IMR-90 (cell line): ENCODE results near the gene C9orf78. TPM values are rescaled to one million over a fixed set of nuclear protein-coding genes. Genes with fewer than 3 reads are reported as not detected.

Experiments
- ATAC-seq: fragments of 200-7000 bp; cut with Tn5 transposase; 2 replicates; pipeline ENCODE4 v1.9.1; 2020; ENCODE audit warnings: low read depth, mild to moderate bottlenecking, moderate library complexity
- BruUV-seq: library from RNA; stranded (reverse); fragments of 400-500 nt; replicated peaks from 2 replicates; lab custom pipeline; 2021; lab: Mats Ljungman, UMichigan
- CTCF ChIA-PET: fragments of 300-600 bp; formaldehyde crosslinking; extraction: SDS; loops from one replicate; lab custom pipeline; 2021; ENCODE audit warnings: antibody characterized with exemption; lab: Yijun Ruan, JAX
- POLR2A ChIA-PET: fragments of 300-600 bp; sonication (Branson Sonifier 250); formaldehyde crosslinking; loops from one replicate; lab custom pipeline; 2022; ENCODE audit warnings: antibody characterized with exemption; ENCODE audit not compliant: unreplicated experiment; lab: Charles Lee
- DNase-seq: peaks from one replicate; pipeline ENCODE4 v3.0.0; 2013
- H2AFZ ChIP-seq: replicated peaks from 2 replicates; pipeline ENCODE3; 2013; ENCODE audit warnings: low read length, mild to moderate bottlenecking; ENCODE audit not compliant: poor library complexity
- H2AK5ac ChIP-seq: 2 replicates; pipeline ENCODE4 v1.6.1; 2013; ENCODE audit warnings: low read depth, low read length, inconsistent platforms
- H2AK9ac ChIP-seq: replicated peaks from 2 replicates; pipeline ENCODE3; 2013; ENCODE audit warnings: mild to moderate bottlenecking, low read depth, low read length, moderate library complexity; ENCODE audit not compliant: poor library complexity
- H2BK120ac ChIP-seq: 2 replicates; pipeline ENCODE4 v1.6.1; 2013; ENCODE audit warnings: low read depth, low read length, inconsistent platforms
- H2BK15ac ChIP-seq: 3 replicates; pipeline ENCODE4 v1.6.1; 2013; ENCODE audit warnings: low read depth, low read length, inconsistent platforms
- H2BK20ac ChIP-seq: 2 replicates; pipeline ENCODE4 v1.6.1; 2013; ENCODE audit warnings: low read depth, mild to moderate bottlenecking, inconsistent platforms, low read length, moderate library complexity
- H2BK5ac ChIP-seq: 2 replicates; pipeline ENCODE4 v1.6.1; 2013; ENCODE audit warnings: mild to moderate bottlenecking, low read depth, low read length, inconsistent platforms; ENCODE audit not compliant: poor library complexity, severe bottlenecking
- H3K14ac ChIP-seq: replicated peaks from 2 replicates; pipeline ENCODE4 v1.6.1; 2013; ENCODE audit warnings: low read depth, low read length, inconsistent platforms
- H3K18ac ChIP-seq: 2 replicates; pipeline ENCODE4 v1.6.1; 2013; ENCODE audit warnings: low read depth, low read length, control low read depth
- H3K23ac ChIP-seq: 2 replicates; pipeline ENCODE4 v1.6.1; 2013; ENCODE audit warnings: low read depth, low read length, inconsistent platforms
- H3K27ac ChIP-seq: 2 replicates; pipeline ENCODE4 v1.5.1; 2013; ENCODE audit warnings: mild to moderate bottlenecking, control low read depth, low read length; ENCODE audit not compliant: insufficient read depth
- H3K27me3 ChIP-seq: 2 replicates; pipeline ENCODE4 v1.6.1; 2013; ENCODE audit warnings: low read length; ENCODE audit not compliant: control insufficient read depth, insufficient read depth
- H3K36me3 ChIP-seq: 2 replicates; pipeline ENCODE4 v1.6.1; 2013; ENCODE audit warnings: low read length, mixed read lengths; ENCODE audit not compliant: control insufficient read depth, insufficient read depth
- H3K4ac ChIP-seq: 2 replicates; pipeline ENCODE4 v1.6.1; 2013; ENCODE audit warnings: low read depth, low read length, inconsistent platforms
- H3K4me1 ChIP-seq: 2 replicates; pipeline ENCODE4 v1.6.1; 2013; ENCODE audit warnings: low read length, mixed read lengths; ENCODE audit not compliant: control insufficient read depth, insufficient read depth
- H3K4me2 ChIP-seq: 2 replicates; pipeline ENCODE4 v1.6.1; 2013; ENCODE audit warnings: low read depth, mild to moderate bottlenecking, control low read depth, low read length, moderate library complexity
- H3K4me3 ChIP-seq: 2 replicates; pipeline ENCODE4 v1.5.1; 2013; ENCODE audit warnings: low read depth, mild to moderate bottlenecking, control low read depth, low read length, moderate library complexity; ENCODE audit not compliant: insufficient read depth
- H3K56ac ChIP-seq: 2 replicates; pipeline ENCODE4 v1.6.1; 2013; ENCODE audit warnings: low read length, inconsistent platforms; ENCODE audit not compliant: insufficient read depth; ENCODE audit errors: extremely low read depth
- H3K79me1 ChIP-seq, 2 experiments: 2 replicates each; pipeline ENCODE4 v1.6.1; 2013; ENCODE audit warnings: low read length in 2 of 2, inconsistent platforms in 1 of 2, low read depth in 1 of 2
- H3K9ac ChIP-seq: 2 replicates; pipeline ENCODE4 v1.6.1; 2013; ENCODE audit warnings: low read depth, low read length, control low read depth
- H3K9me1 ChIP-seq: 2 replicates; pipeline ENCODE4 v1.6.1; 2013; ENCODE audit warnings: low read length, inconsistent platforms; ENCODE audit not compliant: insufficient read depth
- H3K9me3 ChIP-seq: 2 replicates; pipeline ENCODE4 v1.6.1; 2013; ENCODE audit warnings: low read length; ENCODE audit not compliant: control insufficient read depth, insufficient read depth
- H4K20me1 ChIP-seq: 2 replicates; pipeline ENCODE4 v1.6.1; 2013; ENCODE audit warnings: low read length, inconsistent platforms; ENCODE audit not compliant: insufficient read depth
- H4K5ac ChIP-seq: 2 replicates; pipeline ENCODE4 v1.6.1; 2013; ENCODE audit warnings: mild to moderate bottlenecking, low read depth, low read length, control low read depth
- H4K8ac ChIP-seq, 2 experiments: 2 replicates each; pipeline ENCODE4 v1.6.1; 2013; ENCODE audit warnings: low read depth in 2 of 2, low read length in 2 of 2, control low read depth in 1 of 2, inconsistent platforms in 1 of 2
- H4K91ac ChIP-seq: 2 replicates; pipeline ENCODE4 v1.6.1; 2013; ENCODE audit warnings: low read depth, low read length, inconsistent platforms; ENCODE audit not compliant: insufficient read depth
- CEBPB ChIP-seq: IDR thresholded peaks from 2 replicates; pipeline ENCODE4 v1.6.1; 2012; ENCODE audit warnings: low read depth, low read length, improper control_type of control experiment
- WGBS, 2 experiments: methylation state at CpG; one replicate each; pipeline versions ENCODE4 v1.1.5 to v1.1.7; 2013; ENCODE audit warnings: missing lambda C conversion rate in 2 of 2; ENCODE audit not compliant: insufficient read length in 1 of 2; ENCODE audit errors: extremely low coverage in 2 of 2; 5-methylcytosine and 5-hydroxymethylcytosine counted together
- dilution Hi-C: fragments of 300-500 bp; cut with HindIII; formaldehyde crosslinking; loops from one replicate; pipeline ENCODE4 v1.14.3; 2018; ENCODE audit warnings: low sequenced_read_pairs; ENCODE audit not compliant: unreplicated experiment
- in situ Hi-C: fragments of 300-500 bp; cut with MboI; formaldehyde crosslinking; loops from 3 replicates; pipeline ENCODE4 v1.14.3; 2019; ENCODE audit warnings: low sequenced_read_pairs, inconsistent platforms, mixed read lengths
- intact Hi-C: fragments of 100-400 bp; cut with micrococcal nuclease; formaldehyde crosslinking; loops from 2 replicates; pipeline ENCODE4 v1.10.0; 2022
- polyA plus RNA-seq, 3 experiments: library from polyadenylated mRNA; depleted of rRNA; stranded (reverse); fragments of >200 nt; gene quantifications; 2 replicates each; pipeline ENCODE4 v1.2.3, GENCODE V29; 2012; ENCODE audit warnings: low replicate concordance in 1 of 3
- total RNA-seq: library from RNA; depleted of rRNA; stranded (reverse); fragments of >200 nt; gene quantifications from 2 replicates; pipeline ENCODE4 v1.2.3, GENCODE V29; 2012

C9orf78 gene
- total and polyA plus RNA-seq, 2 of the 4 experiments (the other 2 are of a cell fraction): 29.8 to 46.0 TPM

GRCh38 chr9:129810116-129810515 is 25.0 kb downstream of the C9orf78 start:
- Histone ChIP-seq H2BK20ac (no peak overlapping the region), H4K8ac (no peak overlapping the region), H3K9ac (no peak overlapping the region), H3K79me1 (peaks cover 17 to 48% of the 10 kb centered on the region in 2 experiments), H3K27ac (no peak overlapping the region), H4K91ac (no peak overlapping the region), H3K23ac (no peak overlapping the region), H3K9me1 (peaks cover 3% of the 10 kb centered on the region), H2AFZ (no peak overlapping the region), H2BK15ac (no peak overlapping the region), H2AK5ac (no peak overlapping the region), H3K4me3 (no peak overlapping the region), H3K9me3 (no peaks in the 10 kb centered on the region), H4K20me1 (peaks cover 11% of the 10 kb centered on the region; the same call in 1 of the 2 replicates), H2BK120ac (no peak overlapping the region), H2BK5ac (no peak overlapping the region), H2AK9ac (no peak overlapping the region), H3K56ac (no peak overlapping the region), H3K14ac (no peak overlapping the region), H3K4ac (no peak overlapping the region), H3K36me3 (peaks cover 41% of the 10 kb centered on the region), H3K18ac (no peak overlapping the region), H4K5ac (no peak overlapping the region), H3K4me2 (no peak overlapping the region), H3K4me1 (no peaks in the 10 kb centered on the region; the same call in 1 of the 2 replicates), H3K27me3 (no peaks in the 10 kb centered on the region)
- CTCF ChIA-PET: no interaction called here
- no TSS peak for BruUV-seq
- WGBS, 2 experiments: 89% methylated on average over 8 of the region's 11 CpGs; no CpG with 5 or more reads in 1 of the 2 experiments
- in situ Hi-C loops: no loop called here
- intact Hi-C loops: no loop called here
- ATAC-seq: no peak
- dilution Hi-C loops: no loop called here
- POLR2A ChIA-PET: no interaction called here
- TF ChIP-seq CEBPB: no peak
- DNase-seq: no peak
